Heart left ventricle (tissue), 13 donors: ENCODE results near the gene NBPF1.

Experiments used
- CTCF ChIP-seq, 12 donors: fragments of 200-600 bp; sonication (generic) in 4 of 12; IDR thresholded peaks; one replicate each; pipeline versions ENCODE4 v1.5.0 to v1.8.0; 2018 to 2022; ENCODE audit warnings: antibody characterized with exemption in 12 of 12, mild to moderate bottlenecking in 5 of 12
- POLR2A ChIP-seq, 2 donors: fragments of 450-650 bp; IDR thresholded peaks; one replicate each; pipeline ENCODE4 v1.6.1; 2017; ENCODE audit warnings: antibody characterized with exemption in 2 of 2, mild to moderate bottlenecking in 2 of 2, moderate library complexity in 2 of 2
- donor health status: ischemic (EF 13 %, LVEDD 7.1; RV severe dilation, severe dysfunction).
- donor health status: DM: no; HTN: yes; CAD: no.
- donor health status: DM: no; HTN: no; CAD: no.
- donor health status: ischemic (EF 25% LVEDD 6.9; RV normal size, moderate dysfunction).
- donor health status: ischemic (EF 25% LVEDD 5.7; RV mildly dilated, moderate dysfunction).
- donor health status: ischemic (EF 35%, LVEDD 5.7; RV mildly dilated, moderate dysfunction).
- donor health status: nonischemic (EF 11% LVEDD 7.7; RV severe dilation, severe dysfunction).
- donor health status: DM: yes; HTN: yes; CAD: no.
- donor health status: PGD.
- donor health status: ischemic (EF 29% LVEDD 5.4; RV normal size, mild dysfunction).
- donor health status: nonischemic (EF 23%, LVEDD 6.1; RV moderate dilation, normal function).

- TF ChIP-seq CTCF (IDR thresholded peaks at IDR 0.05) = peak in 3 of 12 donors; percentile 3 to 52 (median 9)
- TF ChIP-seq POLR2A (IDR thresholded peaks at IDR 0.05) = peak in 1 of 2 donors; percentile 99
Measured at GRCh38 chr1:16613185-16614147, at the start of gene NBPF1.
